Epithelial cell of esophagus (primary cell): ENCODE measurements around the gene NACAD.
"Not testable (repeated sequence)": the region's sequence is repeated elsewhere in the genome, so short reads cannot be mapped to it uniquely, and the experiment has no call there.

Experiments used
- DNase-seq: peaks from one replicate; pipeline ENCODE4 v3.0.0; 2010; ENCODE audit warnings: low read depth
- H3K4me3 ChIP-seq: 2 replicates; pipeline ENCODE4 v1.5.1; 2011; ENCODE audit warnings: mild to moderate bottlenecking, low read length, control low read depth
- TF ChIP-seq, protein P1 (sequence below): IDR thresholded peaks from 2 replicates; pipeline ENCODE4 v1.5.1; 2011; ENCODE audit warnings: low read depth, mild to moderate bottlenecking, low read length, control low read depth, inconsistent platforms; ENCODE audit not compliant: insufficient read depth; ENCODE audit errors: missing control alignments

Gene NACAD

DNA sequence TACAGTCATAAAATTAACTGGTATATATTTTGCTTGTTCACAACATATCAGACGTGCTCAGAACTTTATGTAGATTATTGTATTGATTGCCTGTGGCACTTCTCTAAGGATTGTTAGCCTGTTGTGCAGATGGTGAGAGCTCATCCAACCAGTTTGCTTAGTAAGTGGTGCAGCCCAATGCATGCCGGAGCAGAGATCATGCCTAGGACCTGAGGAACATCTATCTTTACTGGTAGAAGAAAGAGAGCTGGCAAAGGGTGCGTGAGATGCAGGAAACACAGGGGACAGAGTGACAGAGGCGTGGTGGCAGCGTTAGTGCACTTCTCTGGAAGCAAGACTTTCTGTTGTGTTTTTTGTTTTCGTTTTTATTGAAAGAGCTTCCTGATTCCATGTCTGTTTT lies 52.9 kb downstream of the NACAD start:
- DNase-seq, result peak; percentile 71
- TF ChIP-seq, protein P1, sequence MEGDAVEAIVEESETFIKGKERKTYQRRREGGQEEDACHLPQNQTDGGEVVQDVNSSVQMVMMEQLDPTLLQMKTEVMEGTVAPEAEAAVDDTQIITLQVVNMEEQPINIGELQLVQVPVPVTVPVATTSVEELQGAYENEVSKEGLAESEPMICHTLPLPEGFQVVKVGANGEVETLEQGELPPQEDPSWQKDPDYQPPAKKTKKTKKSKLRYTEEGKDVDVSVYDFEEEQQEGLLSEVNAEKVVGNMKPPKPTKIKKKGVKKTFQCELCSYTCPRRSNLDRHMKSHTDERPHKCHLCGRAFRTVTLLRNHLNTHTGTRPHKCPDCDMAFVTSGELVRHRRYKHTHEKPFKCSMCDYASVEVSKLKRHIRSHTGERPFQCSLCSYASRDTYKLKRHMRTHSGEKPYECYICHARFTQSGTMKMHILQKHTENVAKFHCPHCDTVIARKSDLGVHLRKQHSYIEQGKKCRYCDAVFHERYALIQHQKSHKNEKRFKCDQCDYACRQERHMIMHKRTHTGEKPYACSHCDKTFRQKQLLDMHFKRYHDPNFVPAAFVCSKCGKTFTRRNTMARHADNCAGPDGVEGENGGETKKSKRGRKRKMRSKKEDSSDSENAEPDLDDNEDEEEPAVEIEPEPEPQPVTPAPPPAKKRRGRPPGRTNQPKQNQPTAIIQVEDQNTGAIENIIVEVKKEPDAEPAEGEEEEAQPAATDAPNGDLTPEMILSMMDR, result no peak
- H3K4me3 ChIP-seq, result no peak overlapping the region

DNA sequence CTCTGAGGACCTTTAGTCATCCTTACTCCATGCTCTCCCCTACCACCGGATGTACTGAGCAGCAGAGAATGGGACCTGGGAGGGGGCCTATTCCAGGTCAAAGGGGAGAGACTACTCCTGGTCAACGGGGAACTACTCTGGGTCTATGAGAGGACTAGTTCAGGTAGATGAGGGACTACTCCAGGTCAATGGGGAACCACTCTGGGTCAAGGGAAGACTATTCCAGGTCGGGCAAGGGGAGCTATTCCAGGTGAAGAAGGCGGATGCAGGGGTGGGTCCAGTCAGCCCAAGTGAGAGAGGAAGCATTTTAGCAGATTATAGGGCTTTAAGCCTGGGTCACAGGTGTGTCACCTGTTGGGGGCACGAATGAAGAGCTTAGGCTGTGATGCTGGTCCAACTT lies 53.4 kb downstream of the NACAD start:
- no peak for DNase-seq
- no peak overlapping the region for H3K4me3 ChIP-seq
- TF ChIP-seq, protein P1, result no peak

DNA sequence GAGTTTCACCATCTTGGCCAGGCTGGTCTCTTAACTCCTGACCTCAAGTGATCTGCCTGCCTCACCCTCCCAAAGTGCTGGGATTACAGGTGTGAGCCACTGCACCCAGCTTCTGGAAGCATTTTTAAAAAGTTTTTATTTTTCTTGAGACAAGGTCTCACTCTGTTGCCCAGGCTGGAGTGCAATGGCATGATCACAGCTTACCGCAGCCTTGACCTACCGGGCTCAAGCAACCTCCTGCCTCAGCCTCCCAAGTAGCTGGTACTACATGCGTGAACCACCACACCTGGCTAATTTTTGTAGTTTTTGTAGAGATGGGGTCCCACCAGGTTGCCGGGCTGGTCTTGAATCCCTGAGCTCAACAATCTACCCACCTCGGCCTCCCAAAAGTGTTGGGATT lies 54.1 kb downstream of the NACAD start:
- H3K4me3 ChIP-seq, DNase-seq: not testable (repeated sequence)

DNA sequence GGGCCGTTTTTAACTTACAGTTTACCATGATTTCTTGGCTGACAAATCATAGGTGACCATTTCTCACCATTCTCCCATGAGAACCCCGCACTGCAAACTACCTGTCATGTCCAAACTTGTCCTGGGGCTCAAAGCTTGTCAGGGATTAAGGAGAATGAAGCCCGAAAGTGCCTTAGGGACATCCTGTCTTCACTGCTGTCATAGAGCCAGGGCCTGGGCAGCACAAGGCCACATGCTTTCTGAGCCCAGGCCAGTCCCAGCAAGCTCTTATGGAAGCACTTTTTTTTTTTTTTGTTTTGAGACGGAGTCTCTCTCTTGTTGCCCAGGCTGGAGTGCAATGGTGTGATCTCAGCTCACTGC lies 54.9 kb downstream of the NACAD start:
- H3K4me3 ChIP-seq, result no peak overlapping the region
- peak; percentile 99 for DNase-seq
- TF ChIP-seq, protein P1, result no peak

DNA sequence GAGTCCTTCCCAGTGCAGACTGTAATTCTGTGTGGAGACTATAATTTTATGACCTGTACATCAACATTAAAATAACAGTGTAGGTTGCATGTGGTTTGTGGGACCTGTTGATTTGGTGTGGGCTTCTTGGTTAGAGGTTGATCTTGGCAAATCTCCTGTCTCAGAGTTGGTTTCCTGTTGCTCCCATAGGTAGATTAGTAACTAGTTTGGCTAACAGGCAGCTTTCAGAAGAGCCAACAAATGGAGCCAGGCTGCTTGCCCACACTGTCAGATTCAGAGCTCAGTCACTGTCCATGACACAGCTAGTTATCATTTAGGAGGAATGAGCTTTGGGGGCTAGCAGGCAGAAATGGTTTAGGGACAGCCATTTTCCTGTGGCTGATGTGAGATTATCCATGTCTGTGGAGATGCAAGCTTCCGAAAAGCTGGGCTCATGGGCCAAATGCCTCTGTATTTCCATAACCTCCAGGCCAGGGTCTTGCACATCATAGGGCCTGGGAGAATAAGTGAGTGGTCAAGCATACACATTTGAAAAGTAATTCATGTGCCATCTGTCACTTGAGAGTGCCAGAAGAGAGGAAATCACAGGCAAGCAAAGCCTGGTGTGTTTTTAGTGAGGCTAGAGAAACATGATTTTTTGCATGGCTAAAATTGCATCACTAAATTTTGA lies 55.4 kb downstream of the NACAD start:
- DNase-seq, result peak; percentile 82
- H3K4me3 ChIP-seq, result no peak overlapping the region

DNA sequence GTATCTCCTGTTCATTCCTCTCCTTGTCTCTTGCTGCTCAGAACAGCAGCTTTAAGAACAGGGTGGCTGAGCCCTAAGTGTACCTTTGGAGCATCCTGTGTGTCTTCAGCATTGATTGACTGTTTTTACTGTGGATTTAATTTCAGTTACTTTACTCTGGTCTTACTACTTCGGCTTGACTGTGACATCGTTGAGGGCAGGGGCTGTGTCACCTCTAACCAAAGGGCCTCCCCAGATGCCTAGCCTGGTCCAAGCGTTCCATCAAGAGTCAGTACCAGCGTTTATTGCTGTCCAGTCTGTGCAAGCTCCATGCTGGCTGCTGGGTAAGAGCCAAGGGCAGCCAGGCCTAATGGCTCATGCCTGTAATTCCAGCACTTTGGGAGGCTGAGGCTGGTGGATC lies 56.3 kb downstream of the NACAD start:
- DNase-seq, result no peak
- no peak overlapping the region for H3K4me3 ChIP-seq
- TF ChIP-seq, protein P1, result no peak

More for the DNA sequence above, 55.4 kb downstream of the NACAD start:
- TF ChIP-seq, protein P1, result no peak

DNA sequence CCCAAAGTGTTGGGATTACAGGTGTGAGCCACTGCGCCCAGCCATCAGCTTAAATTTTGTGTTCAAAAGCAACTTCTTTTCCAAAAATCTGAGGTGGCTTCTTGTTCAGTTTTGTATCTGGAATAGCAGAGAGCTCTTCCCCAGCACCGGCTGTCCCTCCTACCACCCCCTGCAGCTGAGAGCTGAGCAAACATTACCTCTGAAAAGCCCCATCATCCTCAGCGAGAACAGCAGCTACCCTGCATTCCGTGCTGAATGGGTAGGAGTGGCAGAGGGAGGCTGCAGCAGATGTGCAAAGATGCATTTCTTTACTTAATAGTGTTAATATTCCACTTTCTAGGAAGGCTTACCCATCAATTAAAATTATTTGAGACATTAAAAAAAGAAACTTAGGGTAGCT lies 56.9 kb downstream of the NACAD start:
- DNase-seq, result no peak
- no peak overlapping the region for H3K4me3 ChIP-seq
- TF ChIP-seq, protein P1, result no peak
